ENCODE data around the gene PLXNA2. TPM values are rescaled to one million over a fixed set of nuclear protein-coding genes. Genes with fewer than 3 reads are reported as not detected.

Gene PLXNA2
- total and polyA plus RNA-seq, 2 of the 8 experiments (the other 6 are each of a cell fraction or from before 2014, with no cell fraction given): 0.33 to 1.5 TPM

GRCh38 chr1:207987164-207987563, 257.0 kb downstream of the PLXNA2 start (continued):
- no peak for TF ChIP-seq CHD7 (IDR thresholded peaks at IDR 0.05; ENCODE audit: insufficient replicate concordance, low read length)
